Heart right ventricle (tissue), 16 donors: ENCODE data around the gene CERK. TPM values are rescaled to one million over a fixed set of nuclear protein-coding genes. Genes with fewer than 3 reads are reported as not detected.
A peak's percentile ranks its signal among the peaks of the same experiment; 100 is the strongest.

Experiments
- ATAC-seq, 8 donors: fragments of 200-7000 bp; cut with Tn5 transposase; one replicate each; pipeline ENCODE4 v1.9.1; 2020; ENCODE audit warnings: mild to moderate bottlenecking in 8 of 8, moderate library complexity in 8 of 8, moderate number of reproducible peaks in 1 of 8
- DNase-seq, 2 donors: peaks; one replicate each; pipeline ENCODE4 v3.0.0-alpha.2; 2020
- H3K27ac ChIP-seq, 10 donors: fragments of 200-600 bp; sonication (generic) in 2 of 10; one replicate each; pipeline versions ENCODE4 v1.5.0 to v1.8.0; 2020 to 2022; ENCODE audit warnings: mild to moderate bottlenecking in 3 of 10
- H3K27me3 ChIP-seq, 7 donors: fragments of 200-600 bp; one replicate each; pipeline ENCODE4 v1.8.0; 2021 to 2022; ENCODE audit warnings: mild to moderate bottlenecking in 2 of 7
- H3K36me3 ChIP-seq, 9 donors: fragments of 200-600 bp; sonication (generic) in 1 of 9; one replicate each; pipeline versions ENCODE4 v1.5.0 to v1.8.0; 2020 to 2022; ENCODE audit warnings: mild to moderate bottlenecking in 2 of 9
- H3K4me1 ChIP-seq, 9 donors: fragments of 200-600 bp; sonication (generic) in 1 of 9; one replicate each; pipeline versions ENCODE4 v1.5.0 to v1.8.0; 2020 to 2022; ENCODE audit warnings: mild to moderate bottlenecking in 4 of 9
- H3K4me3 ChIP-seq, 10 donors: fragments of 200-600 bp; sonication (generic) in 2 of 10; one replicate each; pipeline versions ENCODE4 v1.5.0 to v1.8.0; 2020 to 2022; ENCODE audit warnings: mild to moderate bottlenecking in 7 of 10, moderate library complexity in 2 of 10
- H3K9me3 ChIP-seq, 11 donors: fragments of 200-600 bp in 10 of 11; sonication (generic) in 2 of 11; one replicate each; pipeline versions ENCODE4 v1.5.0 to v1.8.0; 2013 to 2022; ENCODE audit warnings: mild to moderate bottlenecking in 2 of 11, control low read depth in 1 of 11, moderate library complexity in 1 of 11
- WGBS, 2 donors: extraction: QIAGEN DNeasy Blood & Tissue Kit; methylation state at CpG; one replicate each; pipeline ENCODE4 v1.1.7; 2013; ENCODE audit warnings: inconsistent platforms in 1 of 2; 5-methylcytosine and 5-hydroxymethylcytosine counted together
- intact Hi-C, 10 donors: fragments of 100-400 bp; cut with DNase I; formaldehyde crosslinking; loops; one replicate each; pipeline versions ENCODE4 v1.11.1 to v1.14.2; 2022
- polyA plus RNA-seq, 2 donors: library from polyadenylated mRNA; stranded (reverse); fragments of 200-250 nt; gene quantifications; one replicate each; pipeline ENCODE4 v1.2.3, GENCODE V29; 2013
- total RNA-seq, 10 donors: library from RNA; stranded (reverse); fragmentation: NEBNext Ultra II Directional in 3 of 10; extraction: Animal tissue kit (Norgen Biotek cat#: 25700) in 3 of 10; gene quantifications; one replicate each; pipeline versions ENCODE4 v1.2.1 to v1.2.4, GENCODE V29; 2021 to 2023
- TF ChIP-seq, protein P1 (sequence below), 9 donors: fragments of 200-600 bp; sonication (generic) in 2 of 9; IDR thresholded peaks; one replicate each; pipeline versions ENCODE4 v1.5.0 to v1.8.0; 2021 to 2022; ENCODE audit warnings: antibody characterized with exemption in 9 of 9, mild to moderate bottlenecking in 5 of 9, moderate library complexity in 1 of 9
- donor health status: Arrhythmogenic right ventricular cardiomyopathy.
- donor health status: ischemic (EF 13 %, LVEDD 7.1; RV severe dilation, severe dysfunction).
- donor health status: healthy with polysubstance abuse.
- donor health status: DM: no; HTN: yes; CAD: no.
- donor health status: DM: no; HTN: no; CAD: no.
- donor health status: ischemic (EF 25% LVEDD 6.9; RV normal size, moderate dysfunction).
- donor health status: ischemic (EF 25% LVEDD 5.7; RV mildly dilated, moderate dysfunction).
- donor health status: healthy.
- donor health status: DM: yes; HTN: yes; CAD: no.
- donor health status: Ischemic cardiomyopathy.
- donor health status: ischemic (EF 35%, LVEDD 5.7; RV mildly dilated, moderate dysfunction).
- donor health status: nonischemic (EF 11% LVEDD 7.7; RV severe dilation, severe dysfunction).
- donor health status: DM: yes; HTN: yes; CAD: no.
- donor health status: PGD.
- donor health status: ischemic (EF 29% LVEDD 5.4; RV normal size, mild dysfunction).
- donor health status: nonischemic (EF 23%, LVEDD 6.1; RV moderate dilation, normal function).

The CERK gene
- total and polyA plus RNA-seq, 12 donors = 21.5 to 97.0 (median 66.2) TPM

DNA sequence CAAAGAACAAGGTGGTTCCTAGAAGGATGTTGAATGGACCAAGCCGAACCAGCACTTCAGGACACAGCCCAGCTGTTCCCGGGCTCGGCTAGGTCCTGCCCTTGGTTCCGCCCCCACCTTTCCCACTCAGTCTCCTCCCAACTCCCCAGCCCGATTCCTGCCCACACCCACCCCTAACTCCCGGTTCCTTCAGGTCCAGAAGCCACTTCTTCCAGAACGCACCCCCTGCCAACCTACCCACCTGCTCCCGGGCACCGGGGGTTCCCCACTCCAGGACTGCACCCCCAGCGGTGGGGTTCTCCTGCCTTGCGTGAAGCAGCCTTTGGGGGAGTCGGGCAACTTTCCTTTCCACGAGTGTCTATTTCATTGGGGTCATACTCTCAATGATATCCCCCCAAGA is 30.7 kb downstream of the CERK start:
- WGBS, 2 donors = 89 to 94% methylated on average over 13 of the region's 13 CpGs
- H3K4me3 ChIP-seq = no peak overlapping the region
- intact Hi-C loops = no loop called here
- H3K27me3 ChIP-seq = no peaks in the 10 kb centered on the region
- ATAC-seq = peak in 1 of 8 donors; percentile 9
- H3K27ac ChIP-seq = no peak overlapping the region
- no peaks in the 10 kb centered on the region for H3K9me3 ChIP-seq
- peaks cover 8 to 100% (median 75%) of the 10 kb centered on the region in 9 donors for H3K36me3 ChIP-seq
- no peak for DNase-seq
- H3K4me1 ChIP-seq = peaks cover 0 to 18% (median 4%) of the 10 kb centered on the region in 9 donors
- TF ChIP-seq, protein P1, sequence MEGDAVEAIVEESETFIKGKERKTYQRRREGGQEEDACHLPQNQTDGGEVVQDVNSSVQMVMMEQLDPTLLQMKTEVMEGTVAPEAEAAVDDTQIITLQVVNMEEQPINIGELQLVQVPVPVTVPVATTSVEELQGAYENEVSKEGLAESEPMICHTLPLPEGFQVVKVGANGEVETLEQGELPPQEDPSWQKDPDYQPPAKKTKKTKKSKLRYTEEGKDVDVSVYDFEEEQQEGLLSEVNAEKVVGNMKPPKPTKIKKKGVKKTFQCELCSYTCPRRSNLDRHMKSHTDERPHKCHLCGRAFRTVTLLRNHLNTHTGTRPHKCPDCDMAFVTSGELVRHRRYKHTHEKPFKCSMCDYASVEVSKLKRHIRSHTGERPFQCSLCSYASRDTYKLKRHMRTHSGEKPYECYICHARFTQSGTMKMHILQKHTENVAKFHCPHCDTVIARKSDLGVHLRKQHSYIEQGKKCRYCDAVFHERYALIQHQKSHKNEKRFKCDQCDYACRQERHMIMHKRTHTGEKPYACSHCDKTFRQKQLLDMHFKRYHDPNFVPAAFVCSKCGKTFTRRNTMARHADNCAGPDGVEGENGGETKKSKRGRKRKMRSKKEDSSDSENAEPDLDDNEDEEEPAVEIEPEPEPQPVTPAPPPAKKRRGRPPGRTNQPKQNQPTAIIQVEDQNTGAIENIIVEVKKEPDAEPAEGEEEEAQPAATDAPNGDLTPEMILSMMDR (IDR thresholded peaks at IDR 0.05) = no peak

GRCh38 chr22:46706060-46706459 is 32.0 kb downstream of the CERK start:
- H3K4me3 ChIP-seq = no peak overlapping the region
- DNase-seq = no peak
- peak overlapping the region in 2 of 10 donors; percentile 0 to 6 for H3K27ac ChIP-seq

GRCh38 chr22:46703996-46704370 is 34.1 kb downstream of the CERK start:
- H3K4me1 ChIP-seq = peaks cover 0 to 18% (median 4%) of the 10 kb centered on the region in 9 donors
- H3K27ac ChIP-seq = no peak overlapping the region
- DNase-seq (no peak), ATAC-seq (no peak)
- intact Hi-C loops = no loop called here
- H3K4me3 ChIP-seq = no peak overlapping the region
- WGBS, 2 donors = 96% methylated on average over 6 of the region's 6 CpGs
- H3K36me3 ChIP-seq = peaks cover 6 to 98% (median 67%) of the 10 kb centered on the region in 9 donors
- H3K27me3 ChIP-seq = no peaks in the 10 kb centered on the region
- no peaks in the 10 kb centered on the region for H3K9me3 ChIP-seq
- TF ChIP-seq, protein P1 (IDR thresholded peaks at IDR 0.05) = no peak

More at GRCh38 chr22:46706060-46706459, 32.0 kb downstream of the CERK start:
- Histone ChIP-seq H3K9me3 (no peaks in the 10 kb centered on the region), H3K36me3 (peaks cover 8 to 98% (median 69%) of the 10 kb centered on the region in 9 donors), H3K27me3 (no peaks in the 10 kb centered on the region), H3K4me1 (peaks cover 0 to 18% (median 4%) of the 10 kb centered on the region in 9 donors)
- ATAC-seq = peak; percentile 28 to 79 (median 52)
- 65 to 67% methylated on average over 12 of the region's 12 CpGs for WGBS, 2 donors
- intact Hi-C loops = no loop called here
- TF ChIP-seq, protein P1 (IDR thresholded peaks at IDR 0.05) = no peak

DNA sequence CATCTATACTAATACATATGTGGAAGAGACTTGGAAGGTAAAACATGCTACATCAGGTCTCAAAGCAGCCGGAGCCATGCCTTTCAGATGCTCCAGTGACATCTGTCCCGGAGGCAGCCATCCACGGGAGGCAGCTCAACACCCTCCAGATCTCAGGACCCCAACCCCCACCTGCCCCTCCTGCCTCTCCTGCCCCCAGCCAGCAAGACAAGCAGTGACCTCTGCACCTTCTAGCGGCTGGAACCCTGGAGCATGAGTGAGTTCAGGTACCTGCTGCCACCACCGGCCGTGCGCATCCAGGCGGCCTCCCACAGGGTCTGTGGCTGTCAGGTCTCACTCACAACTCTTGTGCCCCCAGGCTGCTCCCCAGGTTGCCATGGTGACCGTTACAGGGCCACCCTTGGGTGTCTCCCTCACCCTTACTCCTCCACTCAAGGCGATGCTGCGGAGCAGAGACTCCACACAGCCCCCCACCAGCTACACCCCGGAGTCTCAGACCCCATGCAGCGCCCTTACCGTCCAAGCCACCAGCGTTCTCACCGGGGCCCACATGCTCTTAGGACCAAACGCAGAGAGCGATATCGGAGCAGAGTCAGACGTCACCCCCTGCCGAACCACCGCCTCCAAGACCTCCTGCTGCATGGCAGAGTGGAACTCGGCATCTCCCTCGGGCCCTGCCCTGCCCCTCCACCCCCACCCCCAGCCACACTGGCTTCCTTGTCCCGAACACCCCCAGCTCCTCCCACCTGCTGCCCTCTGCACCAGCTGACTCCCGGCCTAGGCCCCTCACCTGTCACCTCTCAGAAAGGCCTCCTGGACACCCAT is 34.7 kb downstream of the CERK start:
- H3K27me3 ChIP-seq = no peaks in the 10 kb centered on the region
- ATAC-seq = no peak
- DNase-seq = no peak
- no peak overlapping the region for H3K4me3 ChIP-seq
- H3K4me1 ChIP-seq = peaks cover 0 to 18% (median 4%) of the 10 kb centered on the region in 9 donors
- peaks cover 8 to 98% (median 67%) of the 10 kb centered on the region in 9 donors for H3K36me3 ChIP-seq
- WGBS, 2 donors = 92 to 95% methylated on average over 26 of the region's 26 CpGs
- no peak overlapping the region for H3K27ac ChIP-seq
- H3K9me3 ChIP-seq = no peaks in the 10 kb centered on the region
- intact Hi-C loops = no loop called here
- TF ChIP-seq, protein P1 (IDR thresholded peaks at IDR 0.05) = no peak
